Cerebellar cortex (tissue), 1 donor: ENCODE results near the gene FAM170B.

Source experiments
- DNase-seq: peaks from one replicate; pipeline ENCODE4 v3.0.0-alpha.2; 2015; ENCODE audit warnings: low spot score

FAM170B gene

DNA sequence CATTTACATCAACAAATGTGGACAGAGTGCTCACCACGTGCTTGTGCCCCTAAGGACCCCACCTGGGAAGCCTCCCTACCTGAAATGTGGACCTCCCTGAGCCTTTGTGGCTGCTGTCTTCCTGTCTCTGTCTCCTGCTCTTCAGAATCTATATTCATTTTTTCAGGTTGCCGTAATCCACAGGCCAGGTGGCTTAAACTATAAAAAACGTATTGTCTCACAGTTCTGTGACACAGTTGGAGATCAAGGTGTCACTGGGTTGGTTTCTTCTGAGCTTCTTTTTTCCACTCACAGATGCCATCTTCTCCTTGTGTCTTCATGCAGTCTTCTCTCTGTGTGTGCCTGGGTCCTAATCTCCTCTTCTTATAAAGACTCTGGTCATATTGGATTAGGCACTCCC, 12.9 kb downstream of the FAM170B start:
- no peak for DNase-seq

DNA sequence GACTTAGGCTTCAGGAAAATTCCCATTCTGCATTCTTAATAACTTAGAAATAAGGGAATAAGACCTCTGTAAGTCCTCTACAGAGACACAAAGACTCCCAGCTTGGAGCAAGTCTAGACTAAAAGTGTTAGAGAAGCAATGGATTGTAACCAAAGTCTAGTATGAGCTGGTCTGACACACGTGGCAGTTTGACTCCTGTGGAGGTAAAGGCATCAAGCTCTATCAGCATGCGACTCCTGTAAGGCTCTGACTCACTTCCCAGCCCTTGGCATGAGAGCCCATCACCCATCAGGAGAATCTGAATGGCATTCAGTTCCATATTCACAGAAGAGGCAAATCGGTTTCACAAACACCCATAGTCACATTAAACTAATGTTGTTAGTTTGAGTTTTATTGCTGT, 14.1 kb downstream of the FAM170B start:
- DNase-seq: no peak

DNA sequence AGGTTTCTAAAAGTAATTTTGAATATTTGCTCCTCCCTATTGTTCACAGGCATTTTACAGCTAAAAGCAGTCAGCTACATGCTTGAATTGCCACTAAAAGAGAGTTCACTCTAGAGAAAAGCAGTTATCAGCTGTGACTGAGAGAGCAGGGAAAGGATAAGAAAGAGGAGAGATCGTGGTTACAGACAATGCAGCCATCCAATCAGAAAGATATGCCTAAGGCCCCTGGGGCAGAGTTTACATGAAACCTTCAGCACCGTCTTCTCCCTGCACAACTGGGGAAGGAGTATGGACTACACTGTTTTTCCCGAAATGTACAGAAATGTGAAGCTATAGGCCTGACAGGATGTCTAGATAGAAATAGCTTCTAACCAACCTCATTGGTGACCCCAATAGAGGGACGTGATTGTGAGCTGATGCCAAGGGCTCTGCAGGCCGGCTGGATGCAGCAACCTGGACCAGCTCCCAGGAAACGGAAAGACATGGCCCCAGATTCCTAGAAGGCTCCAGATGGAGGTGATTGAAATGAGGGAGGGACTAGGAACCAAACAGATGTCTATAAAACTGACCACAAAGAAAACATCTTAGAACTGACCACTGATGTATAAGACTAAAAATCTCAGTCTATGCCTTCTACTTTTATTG, 15.3 kb downstream of the FAM170B start:
- DNase-seq: no peak

DNA sequence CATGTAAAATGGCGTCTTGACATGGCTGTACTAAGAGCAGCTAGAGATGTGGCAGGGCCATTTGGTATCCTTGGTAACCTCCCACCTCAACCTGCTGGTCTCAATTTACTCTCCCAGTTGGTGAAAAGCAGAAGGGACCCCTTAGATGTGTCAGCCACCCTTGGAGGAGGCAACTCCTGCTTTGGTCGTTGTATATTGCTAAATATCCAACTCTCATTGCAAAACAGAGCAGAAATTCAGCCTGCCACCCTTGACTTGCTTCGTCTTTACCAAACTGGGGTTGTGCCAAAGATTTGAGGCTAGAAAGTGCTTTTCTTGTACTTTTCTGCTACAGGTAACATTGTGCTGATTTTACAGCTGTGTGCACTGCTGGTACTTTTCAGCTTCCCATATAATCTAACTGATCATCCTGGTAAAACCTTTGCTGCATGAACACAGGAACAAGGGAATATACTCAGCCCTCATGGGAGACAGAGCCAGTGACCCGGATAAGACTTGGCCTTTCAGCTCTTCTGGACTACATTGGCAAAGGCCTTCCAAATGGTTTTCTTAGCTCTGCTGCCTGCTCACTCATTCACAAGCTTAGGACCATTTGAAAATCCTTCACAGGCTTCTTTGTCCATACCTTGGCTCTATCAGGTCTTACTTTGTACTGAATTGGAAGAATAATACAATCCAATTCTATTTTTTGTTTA, 16.3 kb downstream of the FAM170B start:
- peak; percentile 8 for DNase-seq

DNA sequence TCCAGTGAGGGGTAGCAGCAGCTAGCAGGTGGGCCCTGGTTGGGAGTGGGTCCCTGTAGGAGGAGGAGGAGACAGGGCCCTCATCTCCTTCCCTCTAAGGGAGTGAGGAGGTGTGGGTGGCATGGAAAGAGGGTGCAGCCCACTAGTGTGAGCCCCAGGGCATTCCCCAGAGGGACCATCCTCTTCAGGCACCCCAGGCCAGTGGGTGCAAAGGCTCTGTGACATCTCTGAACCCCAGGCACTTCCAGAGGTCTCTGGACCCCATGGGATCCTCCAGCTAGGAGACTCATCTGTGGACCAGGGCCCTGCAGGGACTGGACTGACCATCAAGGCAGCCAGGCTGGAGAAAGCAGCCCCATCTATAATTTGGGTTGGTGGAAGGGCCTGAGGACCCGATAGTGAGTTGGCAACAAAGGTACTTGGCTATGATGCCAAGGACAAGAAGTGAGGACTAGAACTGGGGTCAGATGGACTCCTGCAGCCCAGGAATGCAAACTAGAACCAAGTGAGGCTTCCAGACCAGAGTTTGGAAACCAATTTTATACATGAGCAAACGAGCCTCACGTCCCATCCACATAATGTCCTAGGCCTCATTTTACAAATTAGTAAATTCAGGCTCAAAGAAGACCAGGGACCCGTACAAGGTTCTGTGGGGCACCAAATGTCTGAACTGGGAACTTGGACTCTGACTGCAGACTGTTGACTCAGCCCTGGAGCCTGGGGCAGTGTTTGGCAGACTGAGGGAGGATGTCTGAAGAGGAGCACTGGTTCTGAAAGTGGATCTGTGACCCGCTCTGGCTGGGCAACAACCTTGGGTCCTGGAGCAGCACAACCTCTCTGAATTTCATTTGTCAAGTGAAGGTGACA, 17.1 kb downstream of the FAM170B start:
- DNase-seq: no peak

DNA sequence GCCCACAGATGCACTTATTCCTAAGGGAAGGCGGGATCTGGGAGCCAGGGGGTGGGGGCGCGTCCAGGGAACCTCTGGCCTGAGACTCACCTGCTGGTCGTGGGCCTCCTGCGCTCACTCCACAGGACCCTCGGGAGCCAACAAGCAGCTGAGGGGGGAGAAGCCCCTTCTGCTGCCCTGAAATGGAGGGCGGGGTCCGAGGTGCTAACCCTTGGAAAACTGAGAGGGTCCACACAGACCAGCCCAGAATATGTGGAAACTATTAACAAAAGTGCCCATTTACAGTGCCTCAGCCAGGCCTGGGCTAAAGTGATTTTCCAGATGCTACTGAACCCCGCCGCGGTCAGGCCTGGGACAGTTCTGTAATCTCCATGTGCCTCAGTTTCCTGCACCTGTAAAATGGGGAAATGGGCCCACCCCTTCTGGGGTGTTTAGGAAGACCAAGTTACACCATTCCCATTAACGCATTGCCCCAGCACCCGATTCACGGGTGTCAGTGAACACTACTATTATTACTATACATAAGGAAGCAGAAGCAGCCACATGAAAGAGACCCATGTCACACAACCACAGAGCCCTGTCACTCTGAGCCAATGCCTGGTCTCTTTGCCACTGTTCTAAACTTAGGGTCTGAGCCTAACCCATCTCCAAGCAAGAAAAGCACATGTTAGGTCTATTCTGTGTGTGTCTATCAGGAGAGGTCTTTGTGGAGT, 17.9 kb downstream of the FAM170B start:
- no peak for DNase-seq

DNA sequence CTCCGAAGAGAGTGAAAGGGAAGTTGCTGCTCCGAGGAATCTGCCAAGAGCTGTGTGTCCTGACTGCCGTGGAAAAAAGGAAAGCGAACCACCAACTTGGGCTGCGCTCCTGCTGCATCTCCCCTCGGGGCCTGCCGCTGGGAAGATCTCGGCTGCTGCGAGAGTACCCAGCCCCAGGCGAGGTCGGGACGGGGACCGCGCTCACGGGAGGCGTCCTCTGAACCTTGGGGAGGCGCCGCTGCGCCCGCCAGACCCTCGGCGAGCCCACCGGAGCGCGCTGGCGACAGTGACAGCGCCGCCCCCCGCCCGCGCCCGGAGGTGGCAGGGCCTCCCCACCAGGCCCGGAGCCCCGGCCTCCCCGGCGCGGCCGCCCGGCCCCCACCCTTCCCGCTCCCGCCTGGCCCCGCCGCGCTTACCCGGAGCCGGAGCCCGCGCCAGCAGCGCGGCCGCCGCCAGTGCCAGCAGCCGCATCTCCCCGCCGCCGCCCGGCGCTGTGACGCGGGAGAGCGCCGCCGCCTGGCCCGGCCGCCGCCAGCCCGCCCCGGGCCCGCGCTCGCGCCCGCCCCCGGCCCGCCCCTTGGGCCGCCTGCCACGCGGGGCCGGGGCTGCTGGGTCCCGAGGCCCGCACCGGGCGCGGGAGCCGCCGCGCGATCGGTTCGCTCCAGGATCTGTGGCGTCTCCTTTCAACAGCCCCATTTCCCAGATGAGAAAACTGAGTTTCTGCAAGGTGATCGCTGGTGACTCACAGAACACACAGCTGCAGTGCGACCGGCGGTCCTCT, 18.6 kb downstream of the FAM170B start, which contains the start of gene VSTM4:
Gene VSTM4, minus strand, starts transcription at position 508 of the 781 bp plus-strand sequence. Its CDS starts 37 bp downstream, at position 471.
- no peak for DNase-seq

DNA sequence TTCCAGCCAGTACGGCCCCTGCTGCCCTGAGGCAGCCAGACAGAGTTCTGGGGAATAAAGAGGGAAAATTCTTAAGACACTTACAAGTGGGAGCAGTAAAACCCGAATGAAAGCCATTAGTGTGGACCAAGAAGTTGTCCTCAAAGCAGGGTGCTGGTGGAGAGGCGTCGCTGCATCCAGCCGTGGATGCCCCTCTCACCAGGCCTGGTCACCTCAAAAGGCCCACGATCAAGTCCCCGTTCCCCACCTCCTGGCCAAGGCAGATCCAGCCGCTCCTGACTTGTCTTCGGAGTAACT, 19.2 kb downstream of the FAM170B start:
- DNase-seq: no peak

DNA sequence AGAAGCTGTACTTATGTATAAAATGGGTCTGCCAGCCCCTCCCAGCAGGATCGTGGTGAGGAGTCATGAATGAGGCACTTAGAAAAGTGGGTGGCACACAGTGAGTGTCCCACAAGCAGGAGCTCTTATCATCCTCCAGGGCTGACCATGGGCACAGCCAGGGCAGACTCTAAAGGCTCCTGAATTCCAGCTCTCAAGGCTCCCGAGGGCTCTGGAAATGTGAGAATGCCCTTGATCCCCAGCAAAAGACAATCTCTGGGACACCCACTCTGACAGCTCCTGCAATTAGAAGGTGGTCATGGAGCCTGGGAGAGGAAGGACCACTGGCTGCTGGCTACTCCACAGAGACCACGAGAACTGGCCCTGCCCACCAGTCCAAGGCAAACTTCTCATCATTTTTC, 20.1 kb downstream of the FAM170B start:
- DNase-seq: no peak

DNA sequence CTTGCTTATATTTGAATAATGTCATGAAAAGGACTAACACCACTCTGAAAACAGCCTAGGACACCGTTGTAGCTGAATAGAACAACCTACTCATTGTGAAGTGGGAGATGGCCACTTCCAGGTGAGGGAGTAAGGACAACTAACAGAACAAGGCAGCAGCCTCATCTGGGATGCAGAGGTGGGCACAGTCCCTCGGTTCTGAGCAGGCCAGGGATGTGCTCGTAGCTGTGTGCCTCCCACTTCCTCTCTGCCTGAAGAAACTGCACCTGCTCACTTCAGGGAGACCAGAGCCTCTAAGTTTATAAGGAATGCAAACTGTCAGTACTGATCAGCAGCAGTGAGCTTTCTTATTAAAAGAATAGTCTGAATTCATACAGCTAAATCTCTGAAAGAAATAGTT, 21.0 kb downstream of the FAM170B start:
- DNase-seq: no peak

DNA sequence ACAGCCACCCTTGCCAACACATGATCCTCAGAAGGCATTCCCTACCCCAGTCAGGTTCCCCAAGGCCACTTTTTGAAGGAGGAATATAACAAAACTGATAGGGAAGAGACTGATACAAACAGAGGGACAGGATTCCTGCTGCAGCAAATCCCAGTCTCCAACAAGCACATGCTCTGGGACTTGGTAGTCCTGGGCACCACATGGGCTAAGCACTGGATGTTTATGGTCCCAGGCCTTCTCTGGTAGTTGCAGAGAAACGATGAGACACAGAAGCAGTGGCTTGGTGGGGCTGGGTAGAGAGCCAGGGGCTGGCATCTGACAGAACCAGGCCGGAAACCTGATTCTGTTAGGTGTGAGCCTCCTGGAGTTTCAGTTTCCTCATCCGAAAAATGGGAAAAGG, 21.7 kb downstream of the FAM170B start:
- DNase-seq: no peak

DNA sequence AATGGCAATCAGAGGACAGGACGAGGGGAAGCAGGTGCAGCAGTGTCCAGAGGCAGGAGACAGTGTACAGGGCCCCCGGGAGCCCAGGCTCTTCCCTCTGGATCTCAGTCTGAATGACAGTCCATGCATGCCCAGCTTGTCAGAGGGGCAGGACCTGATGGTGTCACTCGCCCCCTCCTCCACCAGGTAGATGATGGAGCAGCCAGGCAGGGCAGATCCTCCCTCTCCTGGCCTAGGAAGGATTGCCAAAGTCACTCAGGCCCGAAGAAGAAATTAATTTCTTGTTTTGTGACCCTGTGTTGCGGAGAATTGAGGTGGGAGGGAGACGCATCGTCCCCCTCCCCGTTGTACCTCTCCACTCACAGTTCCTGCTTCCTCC, 22.5 kb downstream of the FAM170B start:
- no peak for DNase-seq

DNA sequence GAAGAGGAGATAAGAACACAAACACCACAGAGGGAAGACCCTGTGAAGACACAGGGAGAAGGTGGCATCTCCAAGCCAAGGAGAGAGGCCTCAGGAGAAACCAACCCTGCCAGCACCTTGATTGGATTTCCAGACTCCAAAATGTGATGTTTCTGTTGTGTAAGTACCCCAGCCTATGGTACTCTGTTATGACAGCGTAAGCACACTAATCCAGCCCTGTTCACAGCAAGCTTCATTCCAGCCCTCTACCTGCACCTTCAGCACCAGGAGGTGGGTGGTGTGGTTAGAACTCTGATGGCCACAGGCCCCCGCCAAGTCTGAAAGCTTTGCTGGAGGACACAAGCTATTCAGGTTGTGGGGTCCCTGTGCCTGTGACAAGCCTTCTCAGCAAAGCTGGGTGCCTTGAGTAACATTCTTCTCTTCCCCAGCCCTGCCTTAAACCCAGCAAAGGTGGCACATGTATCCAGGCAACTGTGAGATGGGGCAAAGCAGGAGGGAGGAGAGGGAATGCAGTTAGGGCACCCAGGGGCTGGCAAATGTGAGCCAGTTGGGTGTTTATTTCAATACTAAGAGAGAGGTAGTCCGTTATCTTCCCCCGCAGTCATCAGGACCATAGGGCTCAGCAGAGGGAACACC, 23.0 kb downstream of the FAM170B start:
- DNase-seq: no peak

DNA sequence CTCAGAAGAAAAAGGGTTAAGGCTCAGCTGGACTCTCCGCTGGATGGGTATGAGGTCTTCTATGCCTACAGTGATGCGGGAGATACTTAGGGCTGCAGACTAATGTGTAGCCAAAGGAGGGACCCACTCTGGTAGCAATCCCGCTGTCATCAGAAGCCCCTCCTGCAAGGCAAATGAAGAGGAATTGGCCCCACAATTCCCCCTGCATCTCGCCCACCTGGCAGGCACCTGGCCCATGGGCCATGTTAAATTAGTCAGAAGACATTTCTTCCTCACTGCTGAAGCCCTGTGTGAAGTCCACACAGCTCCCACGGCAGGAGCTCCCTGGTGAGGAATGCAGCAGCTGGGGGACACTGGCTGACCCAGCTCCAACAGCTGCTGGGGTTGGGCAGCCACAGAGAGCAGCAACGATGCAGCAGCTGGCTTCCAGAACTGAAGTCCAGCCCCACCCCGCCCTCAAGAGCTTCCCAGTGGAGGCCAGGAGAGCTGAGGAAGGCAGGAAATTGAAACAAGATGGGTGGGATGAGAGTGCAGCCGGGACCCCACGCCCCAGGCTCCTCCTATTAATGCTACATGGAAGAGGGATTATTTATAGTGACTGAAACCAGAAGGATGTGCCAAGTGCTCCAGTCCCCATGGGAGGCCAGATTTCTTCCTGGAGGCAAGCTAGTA, 24.0 kb downstream of the FAM170B start:
- DNase-seq: no peak

DNA sequence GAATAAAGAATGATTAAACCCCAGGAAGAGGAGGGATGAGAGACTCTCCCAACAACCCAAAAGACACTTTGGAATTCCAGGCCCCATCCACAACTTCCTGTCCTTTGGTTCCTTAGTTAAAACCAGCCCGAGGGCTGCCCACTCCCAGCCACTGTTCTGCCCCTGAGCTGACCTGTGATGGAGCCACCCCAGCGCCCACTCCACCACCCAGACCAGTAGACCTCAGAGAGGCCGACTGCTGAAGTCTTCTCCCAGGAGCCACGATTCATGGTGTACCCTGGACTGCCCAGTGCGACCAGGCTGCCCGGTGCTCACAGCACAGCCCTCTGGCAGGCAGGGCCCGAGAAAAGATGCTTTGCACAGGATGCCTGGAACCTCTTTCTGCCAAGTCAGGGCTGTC, 25.2 kb downstream of the FAM170B start:
- no peak for DNase-seq

DNA sequence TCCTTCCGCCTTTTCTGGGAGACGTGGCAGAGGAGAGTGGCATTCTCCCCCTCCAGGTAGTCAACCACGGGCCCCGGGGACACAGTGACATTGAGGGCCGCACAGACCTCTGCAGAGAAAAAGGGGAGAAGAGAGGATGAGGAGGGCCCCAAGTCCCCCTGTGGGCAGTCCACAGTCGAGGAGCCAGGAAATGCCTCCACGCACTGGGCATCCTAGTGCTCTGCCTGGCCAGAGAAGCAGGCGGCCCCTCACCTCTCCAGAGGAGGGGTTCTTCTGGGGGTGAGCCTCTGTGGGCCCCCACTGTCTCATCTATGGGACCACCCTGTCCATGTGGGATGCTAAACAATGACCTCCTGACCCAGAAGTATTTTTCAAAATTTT, 25.9 kb downstream of the FAM170B start:
- DNase-seq: no peak

DNA sequence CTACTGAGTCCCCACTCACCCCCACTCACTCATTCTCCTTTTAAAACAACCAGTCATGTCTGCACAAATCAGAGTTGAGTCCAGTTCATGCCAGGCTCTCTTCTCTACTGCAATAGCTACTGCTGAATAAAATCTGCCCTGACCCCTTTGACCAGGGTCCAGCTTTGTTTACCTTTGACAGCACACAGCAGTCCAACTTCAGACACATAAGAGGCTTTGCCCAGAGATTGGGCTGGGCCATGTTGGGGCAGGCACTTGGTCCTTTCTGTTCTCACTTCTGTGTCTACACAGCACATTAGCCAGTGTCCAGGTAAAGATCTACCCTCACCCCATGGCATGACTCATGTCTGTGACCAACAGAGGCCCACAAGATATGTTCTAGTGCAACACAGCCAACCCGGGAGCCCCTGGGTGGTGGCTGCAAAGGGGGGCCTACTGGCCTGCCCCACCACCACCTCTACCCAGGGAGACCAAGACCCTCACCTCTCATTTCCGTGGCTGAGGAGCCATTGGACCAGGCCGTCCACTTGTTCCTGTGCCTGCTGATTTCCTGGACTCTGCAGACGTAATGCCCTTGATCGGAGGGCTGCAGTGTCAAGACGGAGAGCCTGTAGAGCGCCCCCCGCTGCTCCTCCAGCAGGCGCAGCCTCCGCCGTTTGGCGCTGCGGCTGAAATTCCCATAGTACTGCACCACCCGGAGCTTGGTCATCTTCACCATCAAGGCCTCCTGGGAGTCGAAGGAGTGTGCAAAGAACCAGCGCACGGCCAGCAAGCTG, 26.5 kb downstream of the FAM170B start:
- no peak for DNase-seq

DNA sequence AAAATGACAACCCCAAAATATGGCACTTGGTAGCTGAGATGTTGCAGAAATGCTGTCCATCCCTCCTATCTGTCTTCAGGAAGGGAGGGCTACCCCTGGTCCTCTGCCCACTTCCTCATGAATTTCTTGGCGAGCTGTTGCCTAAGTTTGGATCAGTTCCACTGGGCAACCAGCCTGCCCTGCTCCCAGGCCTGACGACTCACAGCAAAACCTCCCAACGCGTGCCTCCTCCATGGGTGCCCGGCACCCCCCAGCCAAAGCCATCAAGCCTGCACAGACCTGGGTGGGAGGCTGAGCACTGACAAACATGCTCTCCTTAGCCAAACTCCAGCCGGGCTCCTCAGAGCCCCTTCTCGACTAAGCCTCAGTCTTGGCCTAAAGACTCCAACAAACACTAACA, 27.4 kb downstream of the FAM170B start:
- DNase-seq: peak; percentile 74

DNA sequence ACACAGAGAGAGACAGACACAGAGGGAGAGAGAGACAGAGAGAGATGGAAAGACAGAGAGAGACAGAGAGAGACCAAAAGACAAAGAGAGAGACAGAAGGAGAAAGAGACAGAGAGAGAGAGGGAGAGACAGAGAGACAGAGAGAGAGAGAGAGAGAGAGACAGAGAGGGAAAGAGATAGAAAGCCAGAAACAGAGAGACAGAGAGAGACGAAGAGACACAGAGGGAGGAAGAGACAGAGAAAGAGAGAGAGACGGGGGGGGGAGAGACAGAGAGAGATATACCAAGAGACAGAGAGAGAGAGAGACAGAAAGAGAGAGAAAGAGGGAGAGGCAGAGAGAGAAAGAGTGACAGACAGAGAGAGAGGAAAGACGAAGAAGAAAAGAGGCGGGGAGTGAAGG, 28.7 kb downstream of the FAM170B start:
- no peak for DNase-seq

DNA sequence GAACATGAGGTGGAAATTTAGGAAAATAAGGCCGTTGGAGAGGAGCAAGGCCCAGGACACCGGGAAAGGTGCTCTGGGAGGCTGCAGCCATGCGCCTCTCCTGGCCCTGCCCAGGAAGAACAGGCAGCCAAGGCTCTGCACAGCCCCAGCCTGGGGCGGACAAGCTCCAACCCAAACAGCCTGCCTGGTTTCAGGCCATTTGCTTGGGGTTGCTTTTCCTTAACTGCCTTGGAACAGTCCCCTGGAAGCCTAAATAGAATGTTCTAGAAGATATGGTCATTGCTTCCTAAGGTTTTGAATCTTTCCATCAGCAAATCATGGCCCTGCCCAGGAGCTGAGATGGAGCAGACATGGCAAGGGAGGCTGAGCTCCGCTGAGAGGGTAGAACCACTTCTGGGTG, 29.5 kb downstream of the FAM170B start:
- DNase-seq: no peak
